ENCODE data around the gene JAML.

The JAML gene

DNA sequence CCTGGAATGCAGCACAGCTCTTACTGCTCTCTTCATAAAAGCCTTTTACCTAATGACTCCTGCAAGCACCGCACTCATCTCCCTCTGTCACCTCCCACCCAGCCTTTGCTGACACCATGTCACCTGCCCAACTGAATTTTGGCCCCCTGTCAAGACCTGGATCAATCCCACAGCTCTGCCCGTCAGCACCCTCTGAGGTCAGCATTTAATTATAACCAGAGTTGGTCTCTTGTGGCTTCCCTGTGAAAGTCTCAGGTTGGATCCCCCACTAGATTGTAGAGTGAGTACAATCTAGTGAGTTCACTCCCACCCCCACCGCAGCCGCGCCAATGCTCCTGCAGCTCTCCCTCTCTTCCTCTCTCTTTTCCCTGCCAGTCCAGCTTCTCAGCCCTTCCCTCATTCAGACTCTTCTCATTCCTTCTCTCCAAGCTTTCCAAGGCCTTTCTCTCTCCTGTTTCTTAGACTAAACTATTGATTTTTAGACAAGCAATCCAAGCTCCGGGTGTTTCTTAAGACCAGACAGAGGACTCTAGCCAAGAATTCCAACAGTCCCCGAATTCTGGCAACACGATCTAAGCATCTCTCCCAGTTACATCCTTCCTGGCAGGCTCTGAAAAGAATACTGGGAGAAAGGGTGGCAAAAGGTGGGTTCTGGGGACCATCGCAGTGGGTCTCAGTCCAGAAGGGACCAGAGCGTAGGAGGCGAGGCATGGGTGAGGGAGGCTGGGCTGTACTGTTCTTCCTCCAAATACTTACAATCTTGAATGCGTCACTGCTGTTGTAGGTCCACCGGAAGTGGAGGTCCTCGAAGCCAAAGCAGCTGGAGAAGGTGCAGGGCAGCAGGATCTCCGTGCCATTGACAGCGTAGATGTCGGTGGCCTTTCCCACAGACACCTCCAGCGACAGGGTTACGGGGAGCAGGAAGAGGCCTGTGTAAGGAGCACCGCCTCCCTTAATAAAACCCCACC, 80.2 kb downstream of the JAML start:
- DNase-seq (ENCODE audit: low spot score), result no peak
